K562 (cell line): ENCODE results near the gene MVB12B. TPM values are rescaled to one million over a fixed set of nuclear protein-coding genes. Genes with fewer than 3 reads are reported as not detected.
A peak's percentile ranks its signal among the peaks of the same experiment; 100 is the strongest.

Source experiments
- ATAC-seq: fragments of 200-7000 bp; cut with Tn5 transposase; 3 replicates; pipeline ENCODE4 v1.9.1; 2020; ENCODE audit warnings: moderate library complexity
- BruUV-seq: library from RNA; stranded (reverse); fragments of 400-500 nt; replicated peaks from 2 replicates; lab custom pipeline; 2021; lab: Mats Ljungman, UMichigan
- CTCF ChIA-PET: fragments of 300-600 bp; formaldehyde crosslinking; extraction: SDS; loops from one replicate; lab custom pipeline; 2021; ENCODE audit warnings: low intra/inter-chr PET ratio; lab: Yijun Ruan, JAX
- POLR2A ChIA-PET: fragments of 300-600, 350-650 bp; sonication (Branson Sonifier 250); formaldehyde crosslinking; extraction: SDS; loops from one replicate; lab custom pipeline; 2021; ENCODE audit warnings: antibody characterized with exemption, inconsistent platforms; lab: Yijun Ruan, JAX
- DNase-seq, 4 experiments: peaks; one replicate each; pipeline versions ENCODE4 v3.0.0 to v3.0.0-alpha.2; 2011 to 2018; ENCODE audit warnings: low spot score in 3 of 4, mixed read lengths in 3 of 4; ENCODE audit errors: extremely low read depth in 1 of 4
- FAIRE-seq: peaks from 2 replicates; lab custom pipeline; 2011; peaks lifted over from hg19 to GRCh38; lab: Jason Lieb, UNC
- H2AFZ ChIP-seq: 2 replicates; pipeline ENCODE4 v1.6.0; 2011; ENCODE audit warnings: low read depth, low read length, control low read depth, inconsistent platforms
- H3K27ac ChIP-seq: fragments of 200-600 bp; 3 replicates; pipeline ENCODE4 v1.8.0; 2011; ENCODE audit warnings: low read depth, mild to moderate bottlenecking, control low read depth, inconsistent platforms, low read length, moderate library complexity, mixed read lengths; ENCODE audit errors: extremely low read depth
- H3K27me3 ChIP-seq, 2 experiments: fragments of 300-600 bp in 1 of 2; 2 replicates in 1 of 2; 3 replicates in 1 of 2; pipeline versions ENCODE4 v1.6.0 to v1.8.0; 2011; ENCODE audit warnings: inconsistent platforms in 2 of 2, low read length in 2 of 2, mild to moderate bottlenecking in 1 of 2, mixed read lengths in 1 of 2, moderate library complexity in 1 of 2; ENCODE audit not compliant: control insufficient read depth in 2 of 2, insufficient read depth in 2 of 2
- H3K36me3 ChIP-seq: fragments of 300-600 bp; 3 replicates; pipeline ENCODE4 v1.8.0; 2011; ENCODE audit warnings: mild to moderate bottlenecking, low read length, inconsistent platforms; ENCODE audit not compliant: control insufficient read depth, insufficient read depth
- H3K4me1 ChIP-seq, 2 experiments: fragments of 200-600 bp in 1 of 2; replicated peaks in 1 of 2; 2 replicates in 1 of 2; 3 replicates in 1 of 2; pipeline versions ENCODE4 v1.5.1 to v1.8.0; 2011; ENCODE audit warnings: inconsistent platforms in 2 of 2, low read length in 2 of 2, mild to moderate bottlenecking in 1 of 2, mixed read lengths in 1 of 2, moderate library complexity in 1 of 2; ENCODE audit not compliant: control insufficient read depth in 2 of 2, insufficient read depth in 2 of 2
- H3K4me2 ChIP-seq: 2 replicates; pipeline ENCODE4 v1.6.1; 2011; ENCODE audit warnings: low read length, control low read depth, inconsistent platforms, mixed read lengths; ENCODE audit not compliant: insufficient read depth
- H3K4me3 ChIP-seq: fragments of 200-600 bp; sonication (generic), shearing (Covaris generic); 2 replicates; pipeline ENCODE4 v1.5.1; 2016; ENCODE audit warnings: control low read depth, inconsistent platforms
- H3K79me2 ChIP-seq: fragments of 200-600 bp; 3 replicates; pipeline ENCODE4 v1.8.0; 2011; ENCODE audit warnings: low read length, inconsistent platforms; ENCODE audit not compliant: control insufficient read depth, insufficient read depth
- H3K9ac ChIP-seq, 2 experiments: 2 replicates each; pipeline versions ENCODE4 v1.6.0 to v1.6.1; 2011; ENCODE audit warnings: low read depth in 2 of 2, low read length in 2 of 2, control low read depth in 1 of 2, inconsistent platforms in 1 of 2, mild to moderate bottlenecking in 1 of 2, mixed read lengths in 1 of 2; ENCODE audit not compliant: insufficient read depth in 1 of 2
- H3K9me1 ChIP-seq: one replicate; pipeline ENCODE4 v1.6.0; 2011; ENCODE audit warnings: inconsistent platforms, mild to moderate bottlenecking, low read length, moderate library complexity; ENCODE audit not compliant: control insufficient read depth, insufficient read depth
- H3K9me3 ChIP-seq: replicated peaks from 2 replicates; pipeline ENCODE4 v1.5.1; 2011; ENCODE audit warnings: low read depth, low read length, inconsistent platforms; ENCODE audit not compliant: control insufficient read depth, insufficient read depth
- H4K20me1 ChIP-seq: replicated peaks from 2 replicates; pipeline ENCODE4 v1.6.1; 2011; ENCODE audit warnings: low read length, inconsistent platforms, mixed read lengths; ENCODE audit not compliant: control insufficient read depth, insufficient read depth
- CAMTA2 ChIP-seq: fragments of 250-450 bp; sonication (Bioruptor Pico); conservative IDR thresholded peaks from 2 replicates; pipeline ENCODE4 v1.5.1; 2022
- CBX3 ChIP-seq, 2 experiments: IDR thresholded peaks; 1 replicate in 1 of 2; 2 replicates in 1 of 2; pipeline ENCODE4 v1.6.1; 2012; ENCODE audit warnings: inconsistent platforms in 2 of 2, low read length in 2 of 2, borderline replicate concordance in 1 of 2, control low read depth in 1 of 2
- GATA2 ChIP-seq: sonication (generic); formaldehyde crosslinking; IDR thresholded peaks from 2 replicates; pipeline ENCODE4 v1.4.0; 2020; ENCODE audit warnings: mild to moderate bottlenecking, missing genetic modification reagents
- IFI16 ChIP-seq: fragments of 250-450 bp; sonication (Bioruptor Pico); IDR thresholded peaks from 2 replicates; pipeline ENCODE4 v2.1.2; 2022; ENCODE audit warnings: mild to moderate bottlenecking, inconsistent platforms
- RBM25 ChIP-seq: fragments of 200-400 bp; formaldehyde crosslinking; IDR thresholded peaks from 2 replicates; pipeline ENCODE4 v1.6.1; 2018; ENCODE audit warnings: low read length, low read depth, moderate library complexity; ENCODE audit not compliant: severe bottlenecking
- WGBS: fragments of 100-300 bp; shearing (Covaris generic); methylation state at CpG from one replicate; pipeline ENCODE4 v1.1.6; 2016; ENCODE audit warnings: low coverage, mixed read lengths; ENCODE audit not compliant: insufficient coverage; ENCODE audit errors: missing lambda C conversion rate; 5-methylcytosine and 5-hydroxymethylcytosine counted together
- in situ Hi-C: fragments of 300-500 bp; cut with MboI; formaldehyde crosslinking; loops from 4 replicates; pipeline ENCODE4 v1.15.0; 2018; ENCODE audit warnings: inconsistent platforms, mixed read lengths
- intact Hi-C: fragments of 100-400 bp; cut with micrococcal nuclease; formaldehyde crosslinking; loops from 2 replicates; pipeline ENCODE4 v1.14.2; 2022
- polyA plus RNA-seq, 8 experiments: library from polyadenylated mRNA; depleted of rRNA in 4 of 8; stranded (reverse) in 5 of 8; unstranded in 3 of 8; fragments of >200 nt; fragmentation: Nextera tagmentation in 2 of 8; fragmentation: Illumina TruSeq in 1 of 8; extraction: Ambion mirVana in 2 of 8; extraction: Trizol in 1 of 8; gene quantifications; 2 replicates each; pipeline versions ENCODE4 v1.2.1 to v1.2.3, GENCODE V29; 2011 to 2014; ENCODE audit warnings: inconsistent platforms in 1 of 8, missing spikeins in 1 of 8
- total RNA-seq, 7 experiments: library from RNA; depleted of rRNA in 6 of 7; stranded (reverse); fragments of >200 nt in 6 of 7; fragmentation: Illumina TruSeq in 2 of 7; extraction: Trizol in 2 of 7; gene quantifications; 2 replicates each; pipeline versions ENCODE4 v1.2.1 to v1.2.3, GENCODE V29; 2011 to 2021; ENCODE audit warnings: low replicate concordance in 1 of 7
- TF ChIP-seq, protein P1 (sequence below): fragments of 250-450 bp; sonication (Bioruptor Pico); IDR thresholded peaks from 2 replicates; pipeline ENCODE4 v1.5.0; 2021
- TF ChIP-seq, protein P2 (sequence below): fragments of 250-450 bp; sonication (Bioruptor Pico); IDR thresholded peaks from 2 replicates; pipeline ENCODE4 v1.5.0; 2021; ENCODE audit warnings: mild to moderate bottlenecking, moderate library complexity

Gene MVB12B
- total and polyA plus RNA-seq, 9 of the 15 experiments (the other 6 are each of a cell fraction or from before 2014, with no cell fraction given), result not detected

GRCh38 chr9:126518763-126519162 lies 192.1 kb downstream of the MVB12B start:
- H3K27me3 ChIP-seq, result peaks cover 53 to 76% of the 10 kb centered on the region in 2 experiments
- H3K9me1 ChIP-seq, result no peaks in the 10 kb centered on the region
- no peak overlapping the region for H3K4me3 ChIP-seq
- WGBS, result 14% methylated on average over 7 of the region's 7 CpGs
- in situ Hi-C loops (no loop called here), intact Hi-C loops (no loop called here)
- ChIA-PET POLR2A (no interaction called here), CTCF (no interaction called here)
- peaks cover 5% of the 10 kb centered on the region; the same call in 1 of the 2 replicates for H4K20me1 ChIP-seq
- H3K4me2 ChIP-seq, result no peak overlapping the region
- no TSS peak for BruUV-seq
- no peaks in the 10 kb centered on the region for H3K36me3 ChIP-seq
- DNase-seq (no peak), FAIRE-seq (no peak), ATAC-seq (no peak)
- H3K79me2 ChIP-seq, result no peaks in the 10 kb centered on the region
- H3K4me1 ChIP-seq, result peaks cover 2 to 23% of the 10 kb centered on the region in 2 experiments; a peak in 2 of 5 replicates
- TF ChIP-seq CBX3 (IDR thresholded peaks at IDR 0.05; ENCODE audit: borderline replicate concordance in 1 of 2, low read length in 2 of 2) (no peak), RBM25 (peak; percentile 80), CAMTA2 (CRISPR knock-in tag) (no peak), IFI16 (CRISPR knock-in tag) (no peak), GATA2 (CRISPR knock-in tag) (no peak)
- TF ChIP-seq, protein P1, sequence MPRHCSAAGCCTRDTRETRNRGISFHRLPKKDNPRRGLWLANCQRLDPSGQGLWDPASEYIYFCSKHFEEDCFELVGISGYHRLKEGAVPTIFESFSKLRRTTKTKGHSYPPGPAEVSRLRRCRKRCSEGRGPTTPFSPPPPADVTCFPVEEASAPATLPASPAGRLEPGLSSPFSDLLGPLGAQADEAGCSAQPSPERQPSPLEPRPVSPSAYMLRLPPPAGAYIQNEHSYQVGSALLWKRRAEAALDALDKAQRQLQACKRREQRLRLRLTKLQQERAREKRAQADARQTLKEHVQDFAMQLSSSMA, result no peak
- TF ChIP-seq, protein P2, sequence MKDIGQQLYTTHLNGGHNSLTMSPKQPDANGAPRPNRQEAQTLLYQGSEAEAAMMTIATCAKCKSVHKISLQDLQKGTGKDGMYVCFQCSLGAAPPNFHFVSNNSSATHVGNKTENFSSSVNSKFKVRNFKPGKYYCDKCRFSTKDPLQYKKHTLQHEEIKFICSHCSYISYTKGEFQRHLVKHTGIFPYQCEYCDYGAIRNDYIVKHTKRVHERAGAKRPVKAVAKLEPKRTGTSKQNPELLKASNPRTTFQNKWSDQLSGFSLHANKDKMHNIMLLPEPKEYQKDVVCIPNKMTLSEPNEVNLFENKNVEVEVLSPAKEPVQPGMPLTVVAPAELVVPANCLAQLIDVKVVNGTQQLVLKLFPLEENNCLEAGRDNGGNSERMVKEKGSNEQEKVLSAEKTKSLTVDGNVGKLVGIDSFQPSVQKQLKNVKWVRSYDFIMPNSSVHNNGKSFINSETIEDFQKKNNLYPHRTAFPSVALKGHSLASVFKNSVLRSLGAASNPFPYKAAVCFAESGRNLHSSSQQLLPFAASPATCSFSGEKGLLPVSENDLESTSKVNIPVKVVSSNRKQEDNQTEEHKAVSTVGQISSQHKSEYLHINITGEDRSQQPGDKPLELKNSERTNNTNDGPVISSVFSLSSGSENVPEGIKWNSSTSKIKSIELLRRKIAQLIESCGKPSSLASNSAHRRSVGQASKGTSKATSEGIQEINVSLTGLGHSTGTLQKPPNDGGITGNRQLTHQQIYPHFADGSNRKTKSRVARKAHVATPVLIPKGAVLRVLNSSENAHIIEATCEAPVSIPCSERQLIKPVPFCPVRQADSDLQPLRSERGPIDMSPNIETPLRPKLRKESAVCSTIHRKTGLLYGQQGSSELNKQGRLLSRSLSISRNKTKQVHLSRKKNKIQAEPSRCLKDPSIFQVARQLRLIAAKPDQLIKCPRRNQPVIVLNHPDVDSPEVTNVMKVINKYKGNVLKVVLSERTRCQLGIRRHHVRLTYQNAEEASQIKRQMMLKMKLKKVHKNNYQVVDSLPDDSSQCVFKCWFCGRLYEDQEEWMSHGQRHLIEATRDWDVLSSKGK (CRISPR knock-in tag), result no peak
- no peaks in the 10 kb centered on the region for H3K9me3 ChIP-seq
- H2AFZ ChIP-seq, result no peak overlapping the region
- H3K9ac ChIP-seq, result no peak overlapping the region
- H3K27ac ChIP-seq, result no peak overlapping the region
